MCF 10A (cell line): Measurements from ENCODE around the gene NCBP1. TPM values are rescaled to one million over a fixed set of nuclear protein-coding genes. Genes with fewer than 3 reads are reported as not detected.

Experiments
- BruUV-seq: library from RNA; stranded (reverse); fragments of 400-500 nt; replicated peaks from 2 replicates; lab custom pipeline; 2021; lab: Mats Ljungman, UMichigan
- CTCF ChIA-PET: fragments of 300-600 bp; sonication (Branson Sonifier 250); formaldehyde crosslinking; extraction: SDS; loops from one replicate; lab custom pipeline; 2021; ENCODE audit warnings: antibody characterized with exemption, inconsistent platforms; lab: Yijun Ruan, JAX
- POLR2A ChIA-PET: fragments of 300-600, 350-650 bp; sonication (Branson Sonifier 250); formaldehyde crosslinking; extraction: SDS; loops from one replicate; lab custom pipeline; 2020; ENCODE audit warnings: antibody characterized with exemption, inconsistent platforms; lab: Yijun Ruan, JAX
- DNase-seq: peaks from one replicate; pipeline ENCODE4 v3.0.0-alpha.2; 2018; ENCODE audit not compliant: unreplicated experiment
- H3K27ac Mint-ChIP-seq: one replicate; pipeline ENCODE4 v1.8.0; 2022; ENCODE audit warnings: mild to moderate bottlenecking, low read depth, mixed read lengths; ENCODE audit not compliant: unreplicated experiment
- H3K27me3 Mint-ChIP-seq: one replicate; pipeline ENCODE4 v1.8.0; 2022; ENCODE audit warnings: mixed read lengths; ENCODE audit not compliant: insufficient read depth, unreplicated experiment
- H3K36me3 Mint-ChIP-seq: one replicate; pipeline ENCODE4 v1.8.0; 2022; ENCODE audit warnings: mild to moderate bottlenecking, moderate library complexity, mixed read lengths; ENCODE audit not compliant: insufficient read depth, unreplicated experiment
- H3K4me1 Mint-ChIP-seq: one replicate; pipeline ENCODE4 v1.8.0; 2022; ENCODE audit warnings: mixed read lengths; ENCODE audit not compliant: insufficient read depth, unreplicated experiment
- H3K4me3 Mint-ChIP-seq: one replicate; pipeline ENCODE4 v1.8.0; 2022; ENCODE audit warnings: mild to moderate bottlenecking, moderate library complexity, mixed read lengths; ENCODE audit not compliant: unreplicated experiment
- H3K9me3 Mint-ChIP-seq: one replicate; pipeline ENCODE4 v1.8.0; 2022; ENCODE audit warnings: mixed read lengths; ENCODE audit not compliant: unreplicated experiment
- CTCF ChIP-seq: fragments of 200-600 bp; IDR thresholded peaks from one replicate; pipeline ENCODE4 v1.8.0; 2022; ENCODE audit warnings: antibody characterized with exemption, mild to moderate bottlenecking; ENCODE audit not compliant: unreplicated experiment
- intact Hi-C: fragments of 100-400 bp; cut with micrococcal nuclease; formaldehyde crosslinking; loops from 2 replicates; pipeline ENCODE4 v1.14.1; 2022
- total RNA-seq: library from RNA; stranded (reverse); gene quantifications from 2 replicates; pipeline ENCODE4 v1.2.3, GENCODE V29; 2022

NCBP1 gene
- total RNA-seq, 1 experiment from 2014 or later, result 38.7 TPM

GRCh38 chr9:97623946-97624345 is 9.7 kb upstream of the NCBP1 start:
- H3K4me1 Mint-ChIP-seq, result peaks cover 3% of the 10 kb centered on the region

GRCh38 chr9:97625620-97626019 is 8.0 kb upstream of the NCBP1 start:
- Mint-ChIP-seq H3K27ac (no peak overlapping the region), H3K9me3 (no peaks in the 10 kb centered on the region), H3K4me1 (peaks cover 15% of the 10 kb centered on the region), H3K4me3 (no peak overlapping the region), H3K36me3 (peaks cover 14% of the 10 kb centered on the region), H3K27me3 (no peaks in the 10 kb centered on the region)
- POLR2A ChIA-PET, result interaction anchor here (1.3 kb wide), 1 partner anchor 9 kb away, joined by 3 read pairs; no protein-coding TSS in a partner anchor
- CTCF ChIA-PET, result interaction anchor here (0.7 to 3.5 kb wide), 4 partner anchors 10 to 357 kb away, joined by 4 to 22 read pairs (median 5); partner anchors contain the start of gene ANP32B
- intact Hi-C loops, result no loop called here
- BruUV-seq, result no TSS peak
- DNase-seq, result no peak
- TF ChIP-seq CTCF, result no peak

More at GRCh38 chr9:97623946-97624345, 9.7 kb upstream of the NCBP1 start:
- DNase-seq, result no peak
- H3K9me3 Mint-ChIP-seq, result no peaks in the 10 kb centered on the region
- H3K27ac Mint-ChIP-seq, result no peak overlapping the region
- BruUV-seq, result no TSS peak
- intact Hi-C loops, result no loop called here
- no peaks in the 10 kb centered on the region for H3K27me3 Mint-ChIP-seq
- no peak overlapping the region for H3K4me3 Mint-ChIP-seq
- CTCF ChIA-PET, result interaction anchor here (0.9 to 3.5 kb wide), 5 partner anchors 9 to 155 kb away, joined by 3 to 22 read pairs (median 5); no protein-coding TSS in a partner anchor
- H3K36me3 Mint-ChIP-seq, result peaks cover 22% of the 10 kb centered on the region
- no peak for TF ChIP-seq CTCF
- POLR2A ChIA-PET, result interaction anchor here (1.0 kb wide), 1 partner anchor 9 kb away, joined by 3 read pairs; no protein-coding TSS in a partner anchor

DNA sequence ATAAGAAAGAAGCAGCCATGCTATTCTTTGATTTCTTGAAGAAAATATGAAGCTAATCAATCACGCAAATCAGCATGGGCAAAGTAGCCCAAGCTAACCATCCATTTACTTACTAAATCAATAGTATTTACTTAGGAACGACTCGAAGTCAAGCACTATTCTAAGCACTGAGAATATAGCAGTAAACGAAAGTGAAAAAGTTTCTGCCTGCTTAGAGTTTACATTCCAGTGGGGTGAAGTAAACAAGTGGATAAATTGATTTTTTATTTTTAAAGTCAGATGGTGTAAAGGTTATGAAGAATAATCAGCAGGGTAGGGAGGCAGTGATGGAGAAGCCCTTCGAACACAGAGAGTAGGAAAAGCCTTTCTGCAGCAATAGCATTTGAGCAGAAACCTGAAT is 6.0 kb upstream of the NCBP1 start:
- intact Hi-C loops, result no loop called here
- no peak for DNase-seq
- Mint-ChIP-seq H3K9me3 (no peaks in the 10 kb centered on the region), H3K36me3 (peaks cover 5% of the 10 kb centered on the region), H3K4me3 (no peak overlapping the region), H3K27me3 (no peaks in the 10 kb centered on the region), H3K4me1 (peaks cover 15% of the 10 kb centered on the region), H3K27ac (no peak overlapping the region)
- no peak for TF ChIP-seq CTCF
- CTCF ChIA-PET, result interaction anchor here (1.3 to 1.6 kb wide), 2 partner anchors 12 to 15 kb away, joined by 7 to 12 read pairs; no protein-coding TSS in a partner anchor
- BruUV-seq, result no TSS peak
- POLR2A ChIA-PET, result no interaction called here

- intact Hi-C loops, result no loop called here
- no peak for TF ChIP-seq CTCF
- Mint-ChIP-seq H3K4me3 (no peak overlapping the region), H3K27ac (no peak overlapping the region), H3K9me3 (no peaks in the 10 kb centered on the region), H3K36me3 (peaks cover 5% of the 10 kb centered on the region), H3K4me1 (peaks cover 15% of the 10 kb centered on the region), H3K27me3 (no peaks in the 10 kb centered on the region)
- ChIA-PET CTCF (interaction anchor here (0.5 to 1.6 kb wide), 6 partner anchors 13 to 294 kb away, joined by 3 to 12 read pairs (median 3); partner anchors contain the start of gene TRMO), POLR2A (interaction anchor here (0.6 to 0.9 kb wide), 3 partner anchors 10 to 628 kb away, joined by 3 to 4 read pairs (median 4); no protein-coding TSS in a partner anchor)
- BruUV-seq, result no TSS peak
- DNase-seq, result no peak
These were observed 5.0 kb upstream of the NCBP1 start for GRCh38 chr9:97628668-97629067.
